ENCODE measurements around the gene FAM227B. TPM values are rescaled to one million over a fixed set of nuclear protein-coding genes. Genes with fewer than 3 reads are reported as not detected.
"Not testable (repeated sequence)": the region's sequence is repeated elsewhere in the genome, so short reads cannot be mapped to it uniquely, and the experiment has no call there.

FAM227B gene
- total RNA-seq, 1 donor from 2014 or later: 2.1 TPM

- Histone ChIP-seq H3K4me3 (ENCODE audit: low read depth, low read length) (no peak overlapping the region), H3K27me3 (ENCODE audit: control insufficient read depth, insufficient read depth, low read length) (no peaks in the 10 kb centered on the region), H3K36me3 (ENCODE audit: control insufficient read depth, insufficient read depth, low read length) (no peaks in the 10 kb centered on the region)
- DNase-seq (ENCODE audit: low read depth) (no peak), FAIRE-seq (no peak)
- no peak for TF ChIP-seq CTCF (IDR thresholded peaks at IDR 0.05; ENCODE audit: insufficient read depth, low read length, severe bottlenecking)
Observed at GRCh38 chr15:49538520-49538919, 82.1 kb downstream of the FAM227B start.

- Histone ChIP-seq H3K4me3 (ENCODE audit: low read depth, low read length) (no peak overlapping the region), H3K27me3 (ENCODE audit: control insufficient read depth, insufficient read depth, low read length) (no peaks in the 10 kb centered on the region), H3K36me3 (ENCODE audit: control insufficient read depth, insufficient read depth, low read length) (no peaks in the 10 kb centered on the region)
- TF ChIP-seq CTCF (IDR thresholded peaks at IDR 0.05; ENCODE audit: insufficient read depth, low read length, severe bottlenecking): no peak
- FAIRE-seq: no peak
- peak; percentile 24 for DNase-seq (ENCODE audit: low read depth)
Observed at GRCh38 chr15:49530092-49530491, 90.5 kb downstream of the FAM227B start.

GRCh38 chr15:49528289-49528688, 92.3 kb downstream of the FAM227B start:
- no peaks in the 10 kb centered on the region for H3K27me3 ChIP-seq (ENCODE audit: control insufficient read depth, insufficient read depth, low read length)
- H3K36me3 ChIP-seq (ENCODE audit: control insufficient read depth, insufficient read depth, low read length): no peaks in the 10 kb centered on the region
- no peak for TF ChIP-seq CTCF (IDR thresholded peaks at IDR 0.05; ENCODE audit: insufficient read depth, low read length, severe bottlenecking)
- FAIRE-seq (no peak), DNase-seq (ENCODE audit: low read depth) (no peak)
- H3K4me3 ChIP-seq (ENCODE audit: low read depth, low read length): no peak overlapping the region

- TF ChIP-seq CTCF (IDR thresholded peaks at IDR 0.05; ENCODE audit: insufficient read depth, low read length, severe bottlenecking): peak; percentile 26
- peak; percentile 41 for DNase-seq (ENCODE audit: low read depth)
- Histone ChIP-seq H3K36me3 (ENCODE audit: control insufficient read depth, insufficient read depth, low read length) (no peaks in the 10 kb centered on the region), H3K4me3 (ENCODE audit: low read depth, low read length) (no peak overlapping the region), H3K27me3 (ENCODE audit: control insufficient read depth, insufficient read depth, low read length) (no peaks in the 10 kb centered on the region)
- no peak for FAIRE-seq
Observed at GRCh38 chr15:49521802-49522201, 98.8 kb downstream of the FAM227B start.

- not testable (repeated sequence) for H3K36me3 ChIP-seq (ENCODE audit: control insufficient read depth, insufficient read depth, low read length); FAIRE-seq; H3K27me3 ChIP-seq (ENCODE audit: control insufficient read depth, insufficient read depth, low read length); H3K4me3 ChIP-seq (ENCODE audit: low read depth, low read length); DNase-seq (ENCODE audit: low read depth)
Observed at GRCh38 chr15:49512739-49513138, 107.9 kb downstream of the FAM227B start.

- DNase-seq (ENCODE audit: low read depth) (peak; percentile 80), FAIRE-seq (no peak)
- H3K4me3 ChIP-seq (ENCODE audit: low read depth, low read length): no peak overlapping the region
- no peaks in the 10 kb centered on the region for H3K27me3 ChIP-seq (ENCODE audit: control insufficient read depth, insufficient read depth, low read length)
- H3K36me3 ChIP-seq (ENCODE audit: control insufficient read depth, insufficient read depth, low read length): no peaks in the 10 kb centered on the region
- no peak for TF ChIP-seq CTCF (IDR thresholded peaks at IDR 0.05; ENCODE audit: insufficient read depth, low read length, severe bottlenecking)
Observed at GRCh38 chr15:49507261-49507660, 113.4 kb downstream of the FAM227B start.
